Measurements from ENCODE around the gene CHRND. TPM values are rescaled to one million over a fixed set of nuclear protein-coding genes. Genes with fewer than 3 reads are reported as not detected.

CHRND gene
- total RNA-seq = under 1 TPM in 1 of 4 donors, not detected in 3; 0.53 TPM
- polyA plus RNA-seq = 0.09 TPM
- long read RNA-seq, donor 1 = 0 reads
- long read RNA-seq, donor 2 = 0 reads
- long read RNA-seq, donor 3 = 0 reads
- long read RNA-seq, donor 4 = 0 reads

DNA sequence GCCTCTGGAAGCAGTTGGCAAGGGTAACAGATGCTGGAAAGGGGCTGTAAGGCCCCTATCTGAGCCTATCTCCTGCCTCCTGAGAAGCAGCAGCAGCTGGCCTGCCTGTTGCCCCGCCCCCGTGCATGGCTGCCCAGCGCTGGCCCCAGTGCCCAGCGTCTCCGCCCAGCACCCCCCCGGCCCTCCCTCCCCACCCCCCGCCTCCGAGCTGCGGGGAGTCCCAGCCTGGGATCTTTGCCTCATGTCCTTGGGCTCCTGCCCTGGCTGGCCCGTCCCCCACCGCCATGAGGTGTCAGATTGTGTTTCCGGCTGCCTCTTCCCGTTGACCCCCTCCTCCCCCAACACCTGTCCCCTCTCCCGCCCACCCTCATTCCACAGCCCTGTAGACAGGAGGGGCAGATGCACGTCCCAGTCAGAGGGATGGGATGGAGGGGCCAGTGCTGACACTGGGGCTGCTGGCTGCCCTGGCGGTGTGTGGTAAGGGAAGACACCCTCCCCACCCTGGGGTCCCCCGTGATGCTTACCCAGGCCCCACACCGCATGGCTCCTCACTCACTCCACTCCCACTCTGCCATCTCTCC is at the start of gene CHRND:
TSS of gene CHRND (plus strand) at position 370 of the 581 bp plus-strand sequence. CDS start at position 426, 56 bp downstream.
- H3K27ac ChIP-seq (ENCODE audit: low read length) = no peak within 1 kb of the TSS
- no peaks in the 10 kb centered on the region for H3K27me3 ChIP-seq (ENCODE audit: control insufficient read depth, insufficient read depth)
- intact Hi-C loops (cut with DNase I) = loop anchor here in 3 of 4 donors (10.0 kb wide), 3 partner anchors 191 to 621 kb away; partner anchors contain the start of gene NPPC (in 1 of the 3)
- 12% methylated on average over 18 of the region's 18 CpGs for WGBS
- ATAC-seq (peak; percentile 39 to 45), DNase-seq (peak; percentile 46 to 80 (median 76))
- H3K4me1 ChIP-seq (ENCODE audit: control insufficient read depth, insufficient read depth, low read length) = peaks cover 2% of the 10 kb centered on the region
- H3K9me3 ChIP-seq (ENCODE audit: control insufficient read depth, low read length) = no peaks in the 10 kb centered on the region
- no peak within 1 kb of the TSS for H3K4me3 ChIP-seq (ENCODE audit: low read length)

GRCh38 chr2:232476791-232477190 is 49.2 kb upstream of the CHRND start:
- no peak overlapping the region for H3K27ac ChIP-seq (ENCODE audit: low read length)
- intact Hi-C loops (cut with DNase I) = no loop called here
- 89% methylated on average over 7 of the region's 7 CpGs for WGBS
- no peaks in the 10 kb centered on the region for H3K9me3 ChIP-seq (ENCODE audit: control insufficient read depth, low read length)
- H3K4me3 ChIP-seq (ENCODE audit: low read length) = no peak overlapping the region
- H3K4me1 ChIP-seq (ENCODE audit: control insufficient read depth, insufficient read depth, low read length) = no peaks in the 10 kb centered on the region
- no peaks in the 10 kb centered on the region for H3K27me3 ChIP-seq (ENCODE audit: control insufficient read depth, insufficient read depth)
- no peak for ATAC-seq
- DNase-seq = no peak

DNA sequence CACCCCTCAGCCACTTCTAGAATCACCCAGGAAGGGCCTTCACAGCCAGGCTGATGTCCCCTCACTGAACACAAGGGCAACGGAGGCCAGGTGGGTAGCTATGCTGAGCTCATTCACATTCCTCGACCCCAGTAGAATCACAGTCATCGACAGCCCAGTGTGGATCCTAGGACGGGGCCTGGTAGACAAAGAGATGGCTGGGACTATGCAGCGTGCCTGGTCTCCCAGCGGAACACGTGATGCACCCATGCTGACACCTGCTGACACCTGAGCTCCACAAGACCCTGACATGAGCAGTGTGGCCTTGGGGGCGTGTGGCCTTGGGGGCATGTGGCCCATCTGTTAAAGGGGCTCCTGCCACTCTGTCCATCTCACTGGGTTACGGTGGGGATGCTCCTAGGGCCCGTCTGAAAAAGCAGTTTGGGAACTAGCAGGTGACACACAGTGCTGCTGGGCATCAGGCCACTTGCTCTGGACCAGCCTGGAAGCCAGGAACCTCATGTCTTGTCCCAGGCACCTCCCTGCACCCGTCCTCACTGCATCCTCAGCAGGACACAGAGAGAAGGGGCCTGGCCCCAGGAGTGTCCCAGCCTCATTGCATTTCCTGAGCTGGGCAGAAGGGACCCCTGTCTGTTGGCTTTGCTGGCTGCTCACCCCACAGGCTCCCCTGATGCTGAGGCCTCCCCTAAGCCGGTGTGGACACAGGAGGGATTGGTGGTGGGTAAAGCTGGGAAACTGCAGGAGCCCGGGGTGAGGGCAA is 48.0 kb upstream of the CHRND start:
- intact Hi-C loops (cut with DNase I) = no loop called here
- Histone ChIP-seq H3K4me3 (ENCODE audit: low read length) (no peak overlapping the region), H3K9me3 (ENCODE audit: control insufficient read depth, low read length) (no peaks in the 10 kb centered on the region), H3K27ac (ENCODE audit: low read length) (no peak overlapping the region), H3K4me1 (ENCODE audit: control insufficient read depth, insufficient read depth, low read length) (no peaks in the 10 kb centered on the region), H3K27me3 (ENCODE audit: control insufficient read depth, insufficient read depth) (no peaks in the 10 kb centered on the region)
- ATAC-seq = no peak
- whole genome bisulfite sequencing = 88% methylated on average over 13 of the region's 13 CpGs
- no peak for DNase-seq

GRCh38 chr2:232478571-232479340 is 47.2 kb upstream of the CHRND start:
- no peak overlapping the region for H3K27ac ChIP-seq (ENCODE audit: low read length)
- DNase-seq (peak in 1 of 3 donors; percentile 23), ATAC-seq (no peak)
- 68% methylated on average over 19 of the region's 19 CpGs for WGBS
- H3K4me1 ChIP-seq (ENCODE audit: control insufficient read depth, insufficient read depth, low read length) = no peaks in the 10 kb centered on the region
- intact Hi-C loops (cut with DNase I) = no loop called here
- no peaks in the 10 kb centered on the region for H3K27me3 ChIP-seq (ENCODE audit: control insufficient read depth, insufficient read depth)
- H3K9me3 ChIP-seq (ENCODE audit: control insufficient read depth, low read length) = no peaks in the 10 kb centered on the region
- no peak overlapping the region for H3K4me3 ChIP-seq (ENCODE audit: low read length)

GRCh38 chr2:232479341-232480200 is 46.4 kb upstream of the CHRND start:
- no peak overlapping the region for H3K27ac ChIP-seq (ENCODE audit: low read length)
- H3K4me3 ChIP-seq (ENCODE audit: low read length) = no peak overlapping the region
- no peak for ATAC-seq
- intact Hi-C loops (cut with DNase I) = no loop called here
- no peaks in the 10 kb centered on the region for H3K27me3 ChIP-seq (ENCODE audit: control insufficient read depth, insufficient read depth)
- no peaks in the 10 kb centered on the region for H3K9me3 ChIP-seq (ENCODE audit: control insufficient read depth, low read length)
- no peaks in the 10 kb centered on the region for H3K4me1 ChIP-seq (ENCODE audit: control insufficient read depth, insufficient read depth, low read length)
- DNase-seq = peak in 2 of 3 donors; percentile 23 to 31
- 80% methylated on average over 21 of the region's 21 CpGs for WGBS

DNA sequence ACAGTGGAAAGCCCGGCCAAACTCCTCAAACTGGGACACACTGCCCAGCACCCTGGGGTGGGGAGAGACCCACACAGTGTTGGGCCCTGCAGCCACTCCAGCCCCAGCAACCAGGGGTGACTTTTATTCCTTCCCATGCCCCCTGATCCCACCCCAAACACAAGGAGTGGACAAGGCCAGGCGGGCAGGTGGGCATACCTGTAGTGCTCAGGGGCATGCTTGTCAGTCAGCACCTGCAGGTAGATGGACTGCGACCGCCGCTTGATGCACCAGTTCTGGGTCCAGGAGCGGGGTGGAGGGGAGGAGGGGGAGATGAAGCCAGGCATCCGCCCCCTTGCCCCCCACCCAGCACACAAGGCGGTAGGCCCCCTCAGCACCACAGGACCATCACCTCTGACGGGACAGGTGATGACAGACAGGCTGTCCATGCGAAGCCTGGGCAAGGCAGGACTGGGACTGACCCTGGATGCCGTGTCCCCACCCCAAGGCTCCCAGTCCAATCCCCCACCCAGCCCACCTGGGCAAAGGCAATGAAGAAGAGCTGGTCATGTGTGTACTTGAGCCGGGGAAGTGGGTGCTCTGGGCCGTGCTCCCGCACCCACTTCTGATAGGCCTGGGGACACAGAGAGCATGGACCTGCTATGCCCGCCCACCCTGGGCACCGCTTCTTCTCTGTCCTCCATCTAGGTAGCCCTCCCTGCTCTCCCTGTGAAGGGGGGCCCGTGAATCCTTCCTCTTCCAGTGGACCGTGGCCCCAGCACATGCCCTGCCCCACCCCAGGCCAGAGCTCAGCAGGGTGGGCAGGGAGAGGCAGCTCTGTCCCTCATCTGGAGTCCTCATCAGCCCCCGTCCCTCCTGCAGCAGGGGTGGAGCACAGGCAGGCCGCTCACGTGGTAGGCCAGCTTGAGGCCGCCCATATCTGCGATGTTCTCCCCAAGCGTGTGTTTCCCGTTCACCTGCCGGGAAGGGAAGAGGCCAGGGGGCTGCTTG is 45.5 kb upstream of the CHRND start:
- H3K27ac ChIP-seq (ENCODE audit: low read length) = no peak overlapping the region
- H3K4me1 ChIP-seq (ENCODE audit: control insufficient read depth, insufficient read depth, low read length) = no peaks in the 10 kb centered on the region
- H3K4me3 ChIP-seq (ENCODE audit: low read length) = no peak overlapping the region
- WGBS = 80% methylated on average over 26 of the region's 26 CpGs
- DNase-seq = peak in 1 of 3 donors; percentile 30
- H3K9me3 ChIP-seq (ENCODE audit: control insufficient read depth, low read length) = no peaks in the 10 kb centered on the region
- H3K27me3 ChIP-seq (ENCODE audit: control insufficient read depth, insufficient read depth) = no peaks in the 10 kb centered on the region
- no peak for ATAC-seq
- intact Hi-C loops (cut with DNase I) = no loop called here

DNA sequence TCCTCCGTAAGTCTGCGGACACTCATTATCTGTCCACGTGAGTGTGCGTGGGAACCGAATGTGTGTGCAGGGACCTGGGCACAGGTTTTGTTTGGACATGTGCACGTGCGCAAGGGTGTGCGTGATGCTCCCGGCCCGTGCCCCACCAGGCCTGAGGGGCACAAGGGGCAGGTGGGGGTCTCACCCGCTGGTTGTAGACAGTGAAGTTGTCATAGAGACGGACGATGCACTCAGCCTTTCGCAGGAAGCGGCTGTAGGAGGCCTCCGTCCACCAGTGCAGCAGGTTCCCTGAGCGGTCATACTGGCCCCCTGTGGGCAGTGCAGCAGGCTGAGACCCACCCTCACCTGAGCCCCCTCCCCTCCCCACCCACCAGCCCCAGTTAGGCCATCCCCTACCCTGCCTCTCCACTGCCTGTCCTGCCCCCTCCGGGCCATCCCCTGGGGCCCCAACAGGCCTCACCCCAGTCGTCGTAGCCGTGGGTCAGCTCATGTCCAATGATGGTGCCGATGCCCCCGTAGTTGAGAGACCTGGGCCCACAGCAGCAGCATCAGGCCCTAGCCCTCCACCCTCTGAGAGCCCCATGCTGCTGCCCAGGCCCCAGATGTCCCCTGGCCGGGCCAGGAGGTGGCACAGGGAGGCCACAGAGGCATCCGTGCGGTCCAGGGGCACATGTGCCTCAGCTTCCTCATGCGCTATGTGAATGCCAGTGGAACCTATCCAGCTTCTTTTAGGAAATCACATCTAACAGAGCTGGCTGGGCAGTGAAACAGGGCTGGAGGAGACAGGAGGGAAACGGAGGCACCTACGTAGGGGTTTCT is 44.4 kb upstream of the CHRND start:
- DNase-seq = peak in 2 of 3 donors; percentile 29 to 31
- 88% methylated on average over 29 of the region's 29 CpGs for WGBS
- no peaks in the 10 kb centered on the region for H3K9me3 ChIP-seq (ENCODE audit: control insufficient read depth, low read length)
- H3K4me3 ChIP-seq (ENCODE audit: low read length) = no peak overlapping the region
- no peak overlapping the region for H3K27ac ChIP-seq (ENCODE audit: low read length)
- no peak for ATAC-seq
- no peaks in the 10 kb centered on the region for H3K4me1 ChIP-seq (ENCODE audit: control insufficient read depth, insufficient read depth, low read length)
- intact Hi-C loops (cut with DNase I) = no loop called here
- H3K27me3 ChIP-seq (ENCODE audit: control insufficient read depth, insufficient read depth) = no peaks in the 10 kb centered on the region

GRCh38 chr2:232482301-232483238 is 43.4 kb upstream of the CHRND start:
- DNase-seq (peak in 2 of 3 donors; percentile 35 to 42), ATAC-seq (no peak)
- no peaks in the 10 kb centered on the region for H3K9me3 ChIP-seq (ENCODE audit: control insufficient read depth, low read length)
- H3K4me1 ChIP-seq (ENCODE audit: control insufficient read depth, insufficient read depth, low read length) = no peaks in the 10 kb centered on the region
- H3K27ac ChIP-seq (ENCODE audit: low read length) = no peak overlapping the region
- H3K4me3 ChIP-seq (ENCODE audit: low read length) = no peak overlapping the region
- H3K27me3 ChIP-seq (ENCODE audit: control insufficient read depth, insufficient read depth) = no peaks in the 10 kb centered on the region
- 88% methylated on average over 31 of the region's 31 CpGs for WGBS
- intact Hi-C loops (cut with DNase I) = no loop called here

All from right cardiac atrium (tissue), 5 donors.